Mesenchymal stem cell (in vitro differentiated cells and primary cell): Measurements from ENCODE around the gene EPB41L2.
"Not testable (repeated sequence)": the region's sequence is repeated elsewhere in the genome, so short reads cannot be mapped to it uniquely, and the experiment has no call there.

Source experiments
- DNase-seq: peaks from one replicate; pipeline ENCODE4 v3.0.0-alpha.2; 2013
- H2AFZ ChIP-seq: one replicate; pipeline ENCODE4 v1.6.1; 2013; ENCODE audit warnings: low read depth, mild to moderate bottlenecking, control low read depth, inconsistent platforms, low read length, moderate library complexity
- H2AK5ac ChIP-seq: 2 replicates; pipeline ENCODE4 v1.6.1; 2013; ENCODE audit warnings: low read length, moderate library complexity, mild to moderate bottlenecking, inconsistent platforms; ENCODE audit not compliant: severe bottlenecking
- H2BK120ac ChIP-seq: one replicate; pipeline ENCODE4 v1.6.1; 2013; ENCODE audit warnings: low read depth, mild to moderate bottlenecking, inconsistent platforms, low read length, moderate library complexity
- H2BK12ac ChIP-seq, 2 experiments: one replicate each; pipeline ENCODE4 v1.6.1; 2013; ENCODE audit warnings: inconsistent platforms in 2 of 2, low read length in 2 of 2, mild to moderate bottlenecking in 2 of 2, moderate library complexity in 2 of 2, control low read depth in 1 of 2
- H2BK15ac ChIP-seq: one replicate; pipeline ENCODE4 v1.6.1; 2013; ENCODE audit warnings: mild to moderate bottlenecking, low read depth, inconsistent platforms; ENCODE audit not compliant: poor library complexity, severe bottlenecking
- H2BK5ac ChIP-seq: 2 replicates; pipeline ENCODE4 v1.6.1; 2013; ENCODE audit warnings: low read depth, mild to moderate bottlenecking, low read length, control low read depth, inconsistent platforms; ENCODE audit not compliant: poor library complexity, severe bottlenecking
- H3K14ac ChIP-seq, 2 experiments: one replicate each; pipeline ENCODE4 v1.6.1; 2013; ENCODE audit warnings: inconsistent platforms in 2 of 2, low read length in 2 of 2, control low read depth in 1 of 2, mild to moderate bottlenecking in 1 of 2, moderate library complexity in 1 of 2
- H3K18ac ChIP-seq, 2 experiments: one replicate each; pipeline ENCODE4 v1.6.1; 2013; ENCODE audit warnings: inconsistent platforms in 2 of 2, low read length in 2 of 2, control low read depth in 1 of 2, low read depth in 1 of 2, mild to moderate bottlenecking in 1 of 2
- H3K23ac ChIP-seq, 2 experiments: one replicate each; pipeline ENCODE4 v1.6.1; 2013; ENCODE audit warnings: inconsistent platforms in 2 of 2, low read length in 2 of 2, mild to moderate bottlenecking in 2 of 2, moderate library complexity in 2 of 2, control low read depth in 1 of 2
- H3K27ac ChIP-seq: 2 replicates; pipeline ENCODE4 v1.5.1; 2013; ENCODE audit warnings: mild to moderate bottlenecking, moderate library complexity, low read length, control low read depth, inconsistent platforms; ENCODE audit not compliant: poor library complexity, severe bottlenecking
- H3K27me3 ChIP-seq, 2 experiments: 2 replicates each; pipeline versions ENCODE4 v1.6.1 to v1.7.0; 2013; ENCODE audit warnings: low read length in 2 of 2, mild to moderate bottlenecking in 2 of 2, moderate library complexity in 2 of 2, control low read depth in 1 of 2, inconsistent platforms in 1 of 2; ENCODE audit not compliant: control insufficient read depth in 1 of 2, insufficient read depth in 1 of 2
- H3K36me3 ChIP-seq, 2 experiments: 2 replicates each; pipeline versions ENCODE4 v1.6.1 to v1.7.0; 2013; ENCODE audit warnings: low read length in 2 of 2, control low read depth in 1 of 2, inconsistent platforms in 1 of 2, low read depth in 1 of 2, mild to moderate bottlenecking in 1 of 2; ENCODE audit not compliant: insufficient read depth in 2 of 2, control insufficient read depth in 1 of 2
- H3K4ac ChIP-seq, 2 experiments: one replicate each; pipeline ENCODE4 v1.6.1; 2013; ENCODE audit warnings: inconsistent platforms in 2 of 2, low read length in 2 of 2, mild to moderate bottlenecking in 2 of 2, moderate library complexity in 2 of 2, control low read depth in 1 of 2, low read depth in 1 of 2
- H3K4me1 ChIP-seq: 2 replicates; pipeline ENCODE4 v1.6.1; 2013; ENCODE audit warnings: low read depth, low read length, control low read depth; ENCODE audit not compliant: control insufficient read depth, insufficient read depth
- H3K4me2 ChIP-seq: 2 replicates; pipeline ENCODE4 v1.6.1; 2013; ENCODE audit warnings: low read length, mild to moderate bottlenecking, inconsistent platforms; ENCODE audit not compliant: poor library complexity, severe bottlenecking
- H3K4me3 ChIP-seq, 2 experiments: 2 replicates each; pipeline versions ENCODE4 v1.5.1 to v1.7.0; 2013; ENCODE audit warnings: low read length in 2 of 2, mild to moderate bottlenecking in 2 of 2, control low read depth in 1 of 2, low read depth in 1 of 2; ENCODE audit not compliant: insufficient read depth in 1 of 2
- H3K79me1 ChIP-seq: replicated peaks from 2 replicates; pipeline ENCODE4 v1.6.1; 2013; ENCODE audit warnings: mild to moderate bottlenecking, control low read depth, low read length, inconsistent platforms; ENCODE audit not compliant: poor library complexity, severe bottlenecking
- H3K9ac ChIP-seq: 2 replicates; pipeline ENCODE4 v1.7.0; 2013; ENCODE audit warnings: mild to moderate bottlenecking, low read length, moderate library complexity
- H3K9me3 ChIP-seq: 2 replicates; pipeline ENCODE4 v1.7.0; 2013; ENCODE audit warnings: mild to moderate bottlenecking, low read length; ENCODE audit not compliant: control insufficient read depth
- H4K8ac ChIP-seq: one replicate; pipeline ENCODE4 v1.6.1; 2013; ENCODE audit warnings: inconsistent platforms, mild to moderate bottlenecking, low read length, moderate library complexity
- H4K91ac ChIP-seq: one replicate; pipeline ENCODE4 v1.6.1; 2013; ENCODE audit warnings: mild to moderate bottlenecking, low read length, inconsistent platforms
- WGBS: methylation state at CpG from one replicate; pipeline ENCODE4 v1.1.7; 2013; ENCODE audit warnings: mixed read lengths; 5-methylcytosine and 5-hydroxymethylcytosine counted together

Gene EPB41L2

DNA sequence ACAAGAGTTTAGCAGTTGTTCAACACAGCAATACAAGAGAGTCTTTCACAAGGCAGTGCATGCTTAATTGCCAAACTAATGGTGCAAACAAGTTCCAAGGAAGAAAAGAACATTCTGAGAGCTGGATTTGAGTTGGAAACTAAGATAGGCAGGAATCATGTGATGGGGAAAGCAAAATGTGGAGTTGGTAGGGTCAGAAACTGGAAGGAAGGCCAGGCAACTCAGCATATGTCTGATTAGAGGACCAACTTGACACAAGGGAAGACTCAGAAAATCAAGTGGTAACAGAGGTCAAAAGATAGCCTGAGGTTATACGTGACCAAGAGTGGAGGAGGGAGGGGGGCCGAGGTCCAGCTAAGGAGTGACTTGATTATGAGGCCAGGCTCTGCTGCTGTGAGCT, 118.6 kb downstream of the EPB41L2 start:
- Histone ChIP-seq H2BK12ac (peak overlapping the region; percentile 16 to 93), H2BK120ac (no peak overlapping the region), H3K27ac (no peak overlapping the region), H2BK5ac (no peak overlapping the region), H3K79me1 (peaks cover 16% of the 10 kb centered on the region), H3K4me1 (no peaks in the 10 kb centered on the region), H3K4ac (no peak overlapping the region), H4K91ac (peak overlapping the region; percentile 72), H4K8ac (no peak overlapping the region), H2BK15ac (no peak overlapping the region), H3K9me3 (no peaks in the 10 kb centered on the region), H3K36me3 (no peaks in the 10 kb centered on the region), H3K4me3 (no peak overlapping the region), H3K14ac (no peak overlapping the region), H3K23ac (no peak overlapping the region), H2AK5ac (peak overlapping the region; percentile 83), H3K18ac (peak overlapping the region; percentile 14 to 48), H2AFZ (no peak overlapping the region), H3K9ac (no peak overlapping the region), H3K27me3 (no peaks in the 10 kb centered on the region), H3K4me2 (no peak overlapping the region)
- WGBS = 85% methylated on average over 2 of the region's 2 CpGs
- DNase-seq = no peak

DNA sequence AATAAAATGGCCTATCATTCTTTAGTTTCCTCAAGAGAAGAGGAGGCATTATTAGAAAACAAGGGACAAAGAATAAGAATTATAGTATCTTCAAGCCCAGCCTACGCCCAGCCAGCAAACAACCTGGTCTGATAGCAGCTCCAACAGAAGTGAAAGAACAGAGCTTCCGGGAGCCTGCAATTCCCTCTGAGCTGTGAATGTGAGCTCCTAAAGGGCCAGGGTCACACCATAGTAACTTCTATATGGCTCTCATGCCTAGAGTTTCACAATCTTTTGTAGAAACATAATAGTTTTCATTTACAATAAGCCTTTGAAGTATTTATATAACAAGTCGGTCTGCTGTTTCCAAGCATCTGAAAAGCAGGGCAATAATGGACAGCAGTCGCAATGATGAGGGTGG, 119.3 kb downstream of the EPB41L2 start:
- Histone ChIP-seq H2BK5ac (no peak overlapping the region), H3K4ac (no peak overlapping the region), H3K36me3 (no peaks in the 10 kb centered on the region), H3K27ac (no peak overlapping the region), H2BK15ac (no peak overlapping the region), H3K9ac (no peak overlapping the region), H2AFZ (no peak overlapping the region), H4K8ac (no peak overlapping the region), H2BK120ac (no peak overlapping the region), H3K4me2 (no peak overlapping the region), H3K79me1 (peaks cover 12% of the 10 kb centered on the region), H3K27me3 (no peaks in the 10 kb centered on the region), H3K4me3 (no peak overlapping the region), H4K91ac (no peak overlapping the region), H3K9me3 (no peaks in the 10 kb centered on the region), H3K23ac (no peak overlapping the region), H3K14ac (no peak overlapping the region), H2BK12ac (no peak overlapping the region), H3K4me1 (no peaks in the 10 kb centered on the region), H3K18ac (no peak overlapping the region), H2AK5ac (no peak overlapping the region)
- 46% methylated on average over 2 of the region's 4 CpGs for WGBS
- no peak for DNase-seq

DNA sequence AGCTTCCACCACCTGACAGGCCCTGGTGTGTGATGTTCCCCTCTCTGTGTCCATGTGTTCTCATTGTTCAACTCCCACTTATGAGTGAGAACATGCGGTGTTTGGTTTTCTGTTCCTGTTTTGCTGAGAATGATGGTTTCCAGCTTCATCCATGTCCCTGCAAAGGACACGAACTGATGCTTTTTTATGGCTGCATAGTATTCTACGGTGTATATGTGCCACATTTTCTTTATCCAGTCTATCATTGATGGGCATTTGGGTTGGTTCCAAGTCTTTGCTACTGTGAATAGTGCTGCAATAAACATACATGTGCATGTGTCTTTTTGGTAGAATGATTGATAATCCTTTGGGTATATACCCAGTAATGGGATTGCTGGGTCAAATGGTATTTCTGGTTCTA, 120.3 kb downstream of the EPB41L2 start:
- not testable (repeated sequence) for H2BK5ac ChIP-seq, H3K27me3 ChIP-seq, H2BK12ac ChIP-seq, H3K9ac ChIP-seq, H3K18ac ChIP-seq, H3K36me3 ChIP-seq, H3K27ac ChIP-seq, H4K8ac ChIP-seq, H3K23ac ChIP-seq, H3K4me3 ChIP-seq, H3K4ac ChIP-seq, H2AFZ ChIP-seq, H2BK15ac ChIP-seq, H3K4me2 ChIP-seq, H3K14ac ChIP-seq, H3K9me3 ChIP-seq, H4K91ac ChIP-seq, H2BK120ac ChIP-seq, H2AK5ac ChIP-seq, H3K4me1 ChIP-seq, DNase-seq
- peaks cover 12% of the 10 kb centered on the region for H3K79me1 ChIP-seq
- 100% methylated on average over 3 of the region's 3 CpGs for WGBS

DNA sequence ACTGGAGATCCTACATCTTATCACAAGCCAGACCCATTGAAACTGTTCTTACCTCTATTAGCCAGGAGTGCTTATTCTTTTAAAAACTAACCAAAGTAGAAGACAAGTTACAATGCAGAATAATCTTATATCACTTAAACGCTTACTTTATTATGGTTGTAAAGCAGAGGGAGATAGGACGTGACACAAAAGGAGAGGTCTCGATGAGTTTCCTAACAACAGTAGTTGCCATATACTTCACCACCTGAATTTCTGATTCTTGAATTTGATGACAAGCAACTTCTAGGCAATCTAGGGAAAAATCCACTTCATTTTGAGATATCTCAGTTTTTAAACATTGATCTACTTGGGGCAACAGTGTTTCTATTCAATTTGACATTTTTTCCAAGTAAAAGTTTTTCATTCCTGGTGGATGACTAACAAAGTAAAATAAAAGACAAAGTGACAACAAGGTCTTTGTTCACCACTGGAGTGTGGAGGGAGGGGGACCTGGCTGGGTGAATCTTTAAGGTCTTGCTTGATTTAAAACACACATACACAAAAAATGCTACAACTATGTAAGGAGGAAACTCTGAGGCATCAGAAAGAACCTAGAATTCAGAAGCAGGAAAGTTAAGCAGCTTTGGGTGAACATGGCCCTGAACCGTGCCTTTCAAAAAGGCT, 125.0 kb downstream of the EPB41L2 start:
- H4K91ac ChIP-seq = no peak overlapping the region
- no peak overlapping the region for H2BK15ac ChIP-seq
- no peak overlapping the region for H4K8ac ChIP-seq
- H2AK5ac ChIP-seq = no peak overlapping the region
- no peaks in the 10 kb centered on the region for H3K9me3 ChIP-seq
- no peak for DNase-seq
- H3K23ac ChIP-seq = no peak overlapping the region
- 88% methylated on average over 3 of the region's 4 CpGs for WGBS
- H3K79me1 ChIP-seq = peaks cover 14% of the 10 kb centered on the region
- peaks cover 8% of the 10 kb centered on the region for H3K4me1 ChIP-seq
- H3K4me2 ChIP-seq = no peak overlapping the region
- H3K4ac ChIP-seq = no peak overlapping the region
- no peaks in the 10 kb centered on the region for H3K36me3 ChIP-seq
- no peak overlapping the region for H2BK120ac ChIP-seq
- no peak overlapping the region for H3K4me3 ChIP-seq
- no peak overlapping the region for H2AFZ ChIP-seq
- H3K18ac ChIP-seq = no peak overlapping the region
- H3K9ac ChIP-seq = no peak overlapping the region
- H2BK5ac ChIP-seq = no peak overlapping the region
- H2BK12ac ChIP-seq = no peak overlapping the region
- H3K27me3 ChIP-seq = no peaks in the 10 kb centered on the region
- no peak overlapping the region for H3K14ac ChIP-seq
- peak overlapping the region; percentile 17 for H3K27ac ChIP-seq
